HUDEP-2 (cell line): ENCODE measurements around the gene MFNG.

ENCODE experiments used
- DNase-seq, 76 experiments: peaks; one replicate each; lab custom pipeline; 2025; ENCODE audit not compliant: unreplicated experiment in 76 of 76; lab: John Stamatoyannopoulos, UW

The MFNG gene

GRCh38 chr22:37454857-37455686 is 31.1 kb downstream of the MFNG start:
- peak in 33 of 76 experiments; percentile 2 to 54 (median 21) for DNase-seq

- DNase-seq: no peak
Observed at GRCh38 chr22:37453696-37454095, 32.5 kb downstream of the MFNG start.

DNA sequence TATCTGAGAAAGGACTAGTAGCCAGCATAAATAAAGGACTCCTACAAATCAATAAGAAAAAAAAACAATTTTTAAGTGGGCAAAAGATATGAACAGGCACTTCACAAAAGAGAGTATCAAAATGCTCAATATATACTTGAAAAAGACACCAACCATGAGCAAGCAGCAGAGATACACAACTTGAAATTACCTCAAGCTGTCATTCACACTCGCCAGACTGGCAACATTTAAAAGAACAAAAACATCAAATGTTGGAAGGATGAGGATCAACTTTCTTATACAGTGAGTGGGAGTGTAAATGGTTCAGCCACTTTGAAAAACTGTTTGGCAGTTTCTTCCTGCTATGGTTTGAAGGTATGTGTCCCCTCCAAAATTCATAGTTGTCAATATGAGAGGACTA is 35.0 kb downstream of the MFNG start:
- DNase-seq: no peak

GRCh38 chr22:37449331-37450001 is 36.7 kb downstream of the MFNG start:
- DNase-seq: no peak

DNA sequence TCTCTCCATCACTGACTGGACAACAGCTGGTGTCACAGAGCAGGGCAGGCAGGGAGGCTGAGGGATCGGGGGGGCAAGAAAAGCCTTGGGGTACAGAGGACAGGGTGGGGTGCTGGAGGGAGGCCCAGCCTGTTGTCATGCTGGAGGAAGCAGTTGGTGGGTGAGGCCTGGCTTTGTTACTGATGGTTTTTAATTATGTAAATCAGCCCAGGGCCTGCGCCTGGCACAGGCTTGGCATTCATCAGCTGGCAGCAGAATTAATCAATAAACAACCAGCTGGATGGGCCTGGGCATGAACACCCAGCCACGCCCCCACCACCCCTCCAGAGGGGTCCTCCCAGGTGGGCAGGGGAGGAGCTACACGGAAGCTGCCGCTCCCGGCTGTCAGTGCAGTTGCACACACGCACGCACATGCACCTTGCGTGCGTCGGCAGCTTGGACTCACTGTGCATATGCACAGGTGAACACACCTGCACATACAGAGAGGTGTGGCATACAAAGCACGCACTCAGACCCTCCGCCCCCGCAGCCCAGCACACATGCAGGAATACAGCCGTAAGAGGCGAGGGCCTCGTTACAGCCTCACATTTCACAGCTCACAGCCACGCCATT is 37.6 kb downstream of the MFNG start:
- no peak for DNase-seq

GRCh38 chr22:37445501-37445900 is 40.7 kb downstream of the MFNG start:
- DNase-seq: no peak

GRCh38 chr22:37443977-37444376 is 42.2 kb downstream of the MFNG start:
- DNase-seq: no peak

DNA sequence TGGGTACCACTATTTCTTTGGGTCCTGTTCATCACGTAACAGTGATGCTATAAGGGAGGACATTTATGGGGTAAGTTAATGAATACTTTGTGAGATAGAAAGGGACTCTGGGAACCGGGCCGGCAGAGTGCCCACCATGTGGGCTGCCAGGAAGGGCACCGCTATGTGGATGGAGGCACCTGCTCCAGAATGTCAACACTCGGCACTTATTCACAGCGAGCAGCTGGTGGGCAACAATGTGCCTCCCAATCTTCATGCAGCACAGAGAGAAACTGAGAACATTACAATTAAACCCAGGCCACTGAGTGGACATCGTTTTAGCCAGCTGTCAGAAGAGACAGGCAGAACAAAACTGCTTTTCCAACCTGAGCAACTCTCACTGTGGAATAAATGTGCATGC is 43.1 kb downstream of the MFNG start:
- no peak for DNase-seq

- no peak for DNase-seq
Observed at GRCh38 chr22:37442537-37442936, 43.6 kb downstream of the MFNG start.

GRCh38 chr22:37442135-37442534 is 44.0 kb downstream of the MFNG start:
- no peak for DNase-seq

DNA sequence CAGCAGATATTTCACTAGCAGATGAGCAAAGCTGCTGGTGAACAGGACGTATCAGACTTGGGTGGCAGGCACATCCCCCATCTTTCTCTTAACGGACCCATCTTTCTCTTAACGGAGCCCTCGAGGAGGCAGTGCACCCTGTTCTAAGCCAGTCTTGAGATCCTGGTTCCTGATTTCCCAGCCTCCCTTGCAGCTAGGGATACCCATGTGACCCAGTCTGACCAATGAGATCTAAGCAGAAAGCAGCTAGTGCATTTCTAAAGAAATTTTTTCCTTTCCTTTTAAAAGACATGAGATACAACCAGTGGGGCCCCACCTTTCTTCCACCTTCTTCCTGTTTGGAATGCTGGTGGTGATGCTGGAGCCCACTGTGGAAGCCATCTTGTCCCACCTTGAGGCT is 45.3 kb downstream of the MFNG start:
- DNase-seq: no peak

DNA sequence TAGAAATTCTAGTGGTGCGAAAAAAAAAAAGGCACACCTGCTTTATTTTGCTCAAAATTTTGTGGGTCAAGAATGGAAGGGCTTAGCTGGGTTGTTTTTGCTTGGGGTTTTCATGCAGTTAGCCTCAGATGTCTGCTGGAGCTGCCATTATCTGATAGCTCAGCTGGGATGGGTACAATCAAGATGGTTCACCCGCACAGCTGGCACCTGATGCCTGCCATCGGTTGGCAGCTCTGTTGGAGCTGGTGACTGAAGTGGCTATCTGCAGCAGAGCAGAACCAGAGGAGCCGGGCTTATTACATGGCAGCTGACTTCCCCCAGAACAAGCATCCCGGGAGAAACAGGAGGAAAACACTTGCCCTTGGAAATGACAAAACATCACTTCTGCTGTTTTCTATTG is 46.8 kb downstream of the MFNG start:
- DNase-seq: peak in 61 of 76 experiments; percentile 7 to 84 (median 55)

DNA sequence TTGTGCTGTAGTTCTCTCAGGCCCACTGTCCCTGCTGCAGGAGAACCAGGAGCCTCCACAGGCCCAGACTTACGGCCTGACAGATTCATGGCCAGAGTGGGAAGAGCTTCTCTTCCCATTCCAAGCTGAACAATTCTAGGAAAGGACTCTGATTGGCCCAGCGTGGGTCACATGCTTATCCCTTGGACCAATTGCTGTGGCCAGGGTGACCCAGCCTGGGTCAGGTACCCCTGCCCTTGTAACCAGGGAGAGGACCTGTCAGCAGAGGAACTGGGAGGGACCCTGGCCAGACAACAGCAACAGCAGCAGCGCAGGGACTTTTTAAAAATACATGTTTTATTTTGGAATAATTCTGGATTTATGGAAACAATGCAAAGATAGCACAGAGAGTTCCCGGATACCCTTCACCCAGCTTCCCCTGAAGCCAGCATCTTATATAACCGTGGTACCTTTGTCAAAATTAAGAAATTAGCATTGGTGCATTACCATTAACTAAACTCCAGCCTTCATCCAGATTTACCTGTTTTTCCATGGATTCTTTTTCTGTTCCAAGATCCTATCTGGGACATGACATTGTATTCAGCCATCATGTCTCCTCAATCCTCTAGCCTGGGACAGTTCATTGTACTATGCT is 50.1 kb downstream of the MFNG start:
- DNase-seq: no peak

GRCh38 chr22:37433786-37434185 is 52.4 kb downstream of the MFNG start:
- DNase-seq: no peak

- DNase-seq: no peak
Observed at GRCh38 chr22:37432708-37433054, 53.5 kb downstream of the MFNG start.

DNA sequence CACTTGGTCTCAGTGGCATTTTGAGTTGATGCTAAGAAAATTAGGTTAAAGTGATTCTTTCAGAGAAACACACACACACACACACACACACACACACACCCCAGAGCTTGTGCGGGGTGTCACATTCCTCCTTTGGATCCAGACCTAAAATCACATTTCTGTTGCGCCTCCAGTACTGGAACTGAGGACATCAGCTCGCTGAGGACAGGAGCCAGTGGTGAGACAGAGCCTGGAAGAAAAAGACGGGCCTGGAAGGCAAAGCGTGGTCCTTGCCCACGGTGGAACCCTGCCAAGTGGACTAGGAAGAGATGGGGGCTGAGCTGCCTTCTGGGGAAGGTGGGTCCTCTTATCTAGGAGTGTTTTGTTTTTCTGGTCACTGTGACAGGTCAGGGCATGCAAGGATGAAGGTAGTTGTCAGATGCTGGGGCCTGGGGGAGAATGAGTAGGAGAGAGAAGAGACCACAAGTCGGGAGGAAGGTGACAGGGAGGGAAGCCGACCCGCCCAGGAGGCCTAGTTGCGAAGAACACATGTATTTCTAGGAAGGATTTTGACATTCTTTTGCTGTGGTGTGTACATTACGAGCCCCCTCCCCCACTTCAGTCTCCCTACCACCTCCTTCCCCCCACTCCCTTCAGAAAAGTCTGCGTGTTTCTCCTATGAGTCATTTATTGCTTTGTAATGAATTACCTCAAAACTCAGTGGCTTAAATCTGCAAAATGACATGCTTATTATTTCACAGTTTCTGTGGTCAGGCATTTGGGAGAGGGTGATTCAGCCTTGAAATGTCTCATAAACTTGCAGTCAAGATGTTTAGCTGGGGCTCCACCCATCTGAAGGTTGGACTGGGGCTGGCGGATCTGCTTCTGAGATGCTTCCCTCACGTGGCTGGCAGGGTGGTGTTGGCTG is 54.1 kb downstream of the MFNG start:
- no peak for DNase-seq

DNA sequence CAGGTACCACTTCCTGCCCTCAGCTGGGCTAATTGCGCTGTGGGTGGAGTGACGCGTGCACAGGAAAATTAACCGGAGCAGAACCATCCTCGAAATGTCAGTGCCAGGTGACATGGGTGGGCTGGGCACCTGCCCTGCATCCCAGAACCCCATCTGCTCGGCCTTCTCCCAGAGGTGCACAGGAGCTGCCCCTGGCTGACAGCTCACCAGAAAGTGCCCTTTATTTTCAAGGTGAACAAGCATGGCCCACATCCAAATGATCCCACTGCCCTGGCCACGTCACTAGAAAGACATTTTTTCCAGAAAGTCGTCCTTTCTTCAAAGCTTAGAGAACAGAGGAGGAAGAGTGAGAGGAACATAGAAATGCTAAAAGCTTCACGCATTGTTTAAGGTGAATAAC is 54.8 kb downstream of the MFNG start:
- DNase-seq: no peak

- DNase-seq: no peak
Observed at GRCh38 chr22:37430941-37431340, 55.2 kb downstream of the MFNG start.

GRCh38 chr22:37428649-37429586 is 57.3 kb downstream of the MFNG start:
- DNase-seq: peak in 32 of 76 experiments; percentile 4 to 54 (median 20)
